Lower leg skin (tissue), 4 donors: Measurements from ENCODE around the gene MROH9. TPM values are rescaled to one million over a fixed set of nuclear protein-coding genes. Genes with fewer than 3 reads are reported as not detected.

Experiments
- DNase-seq, 2 donors: peaks; one replicate each; pipeline ENCODE4 v3.0.0-alpha.2; 2019; ENCODE audit warnings: low spot score in 2 of 2
- H3K4me3 ChIP-seq: fragments of 200-600 bp; sonication (generic); 2 replicates; pipeline ENCODE4 v1.5.1; 2017; ENCODE audit warnings: mild to moderate bottlenecking, low read depth; ENCODE audit not compliant: poor library complexity, severe bottlenecking
- POLR2A ChIP-seq, 2 donors: fragments of 450-650 bp; IDR thresholded peaks; one replicate each; pipeline ENCODE4 v1.6.1; 2016 to 2017; ENCODE audit warnings: antibody characterized with exemption in 2 of 2, mild to moderate bottlenecking in 1 of 2, moderate library complexity in 1 of 2
- WGBS, 2 donors: methylation state at CpG; one replicate each; pipeline ENCODE4 v1.1.5; 2018; 5-methylcytosine and 5-hydroxymethylcytosine counted together
- intact Hi-C: fragments of 100-400 bp; cut with DNase I; formaldehyde crosslinking; loops from one replicate; pipeline ENCODE4 v1.15.0; 2023; ENCODE audit warnings: low total_unique reads
- total RNA-seq, 4 donors: library from RNA; depleted of rRNA; stranded (reverse); fragments of >200 nt; gene quantifications; one replicate each; pipeline ENCODE4 v1.1.0, GENCODE V29; 2016
- TF ChIP-seq, protein P1 (sequence below), 3 donors: fragments of 450-650 bp; IDR thresholded peaks; one replicate each; pipeline ENCODE4 v1.5.1; 2016; ENCODE audit warnings: antibody characterized with exemption in 3 of 3, mild to moderate bottlenecking in 3 of 3, moderate library complexity in 2 of 3

MROH9 gene
- total RNA-seq, 4 donors from 2014 or later = not detected

DNA sequence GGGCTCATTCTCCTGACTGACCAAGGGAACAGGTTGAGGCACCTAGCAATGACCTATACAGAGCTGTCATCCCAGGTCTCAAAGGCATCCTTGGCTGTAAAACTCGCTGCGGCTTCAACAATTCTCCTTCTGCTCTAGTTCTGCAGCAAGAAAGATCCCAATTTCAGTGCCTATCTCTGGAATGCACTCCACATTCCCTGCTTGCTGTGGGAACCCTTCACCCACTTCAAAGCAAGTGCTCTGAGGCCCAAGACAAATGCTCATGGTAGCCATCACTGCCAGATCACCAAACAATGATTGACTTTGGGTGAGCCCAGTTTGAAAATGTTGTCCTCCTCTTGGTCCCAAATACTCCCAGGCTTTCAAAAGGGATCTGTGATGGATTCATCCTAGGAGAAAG is 117.6 kb downstream of the MROH9 start:
- intact Hi-C loops = no loop called here
- no peak for DNase-seq
- TF ChIP-seq POLR2A (IDR thresholded peaks at IDR 0.05) = no peak
- TF ChIP-seq, protein P1, sequence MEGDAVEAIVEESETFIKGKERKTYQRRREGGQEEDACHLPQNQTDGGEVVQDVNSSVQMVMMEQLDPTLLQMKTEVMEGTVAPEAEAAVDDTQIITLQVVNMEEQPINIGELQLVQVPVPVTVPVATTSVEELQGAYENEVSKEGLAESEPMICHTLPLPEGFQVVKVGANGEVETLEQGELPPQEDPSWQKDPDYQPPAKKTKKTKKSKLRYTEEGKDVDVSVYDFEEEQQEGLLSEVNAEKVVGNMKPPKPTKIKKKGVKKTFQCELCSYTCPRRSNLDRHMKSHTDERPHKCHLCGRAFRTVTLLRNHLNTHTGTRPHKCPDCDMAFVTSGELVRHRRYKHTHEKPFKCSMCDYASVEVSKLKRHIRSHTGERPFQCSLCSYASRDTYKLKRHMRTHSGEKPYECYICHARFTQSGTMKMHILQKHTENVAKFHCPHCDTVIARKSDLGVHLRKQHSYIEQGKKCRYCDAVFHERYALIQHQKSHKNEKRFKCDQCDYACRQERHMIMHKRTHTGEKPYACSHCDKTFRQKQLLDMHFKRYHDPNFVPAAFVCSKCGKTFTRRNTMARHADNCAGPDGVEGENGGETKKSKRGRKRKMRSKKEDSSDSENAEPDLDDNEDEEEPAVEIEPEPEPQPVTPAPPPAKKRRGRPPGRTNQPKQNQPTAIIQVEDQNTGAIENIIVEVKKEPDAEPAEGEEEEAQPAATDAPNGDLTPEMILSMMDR (IDR thresholded peaks at IDR 0.05) = no peak
- no peak overlapping the region for H3K4me3 ChIP-seq
- 59 to 100% methylated on average over 2 of the region's 2 CpGs for WGBS, 2 donors

DNA sequence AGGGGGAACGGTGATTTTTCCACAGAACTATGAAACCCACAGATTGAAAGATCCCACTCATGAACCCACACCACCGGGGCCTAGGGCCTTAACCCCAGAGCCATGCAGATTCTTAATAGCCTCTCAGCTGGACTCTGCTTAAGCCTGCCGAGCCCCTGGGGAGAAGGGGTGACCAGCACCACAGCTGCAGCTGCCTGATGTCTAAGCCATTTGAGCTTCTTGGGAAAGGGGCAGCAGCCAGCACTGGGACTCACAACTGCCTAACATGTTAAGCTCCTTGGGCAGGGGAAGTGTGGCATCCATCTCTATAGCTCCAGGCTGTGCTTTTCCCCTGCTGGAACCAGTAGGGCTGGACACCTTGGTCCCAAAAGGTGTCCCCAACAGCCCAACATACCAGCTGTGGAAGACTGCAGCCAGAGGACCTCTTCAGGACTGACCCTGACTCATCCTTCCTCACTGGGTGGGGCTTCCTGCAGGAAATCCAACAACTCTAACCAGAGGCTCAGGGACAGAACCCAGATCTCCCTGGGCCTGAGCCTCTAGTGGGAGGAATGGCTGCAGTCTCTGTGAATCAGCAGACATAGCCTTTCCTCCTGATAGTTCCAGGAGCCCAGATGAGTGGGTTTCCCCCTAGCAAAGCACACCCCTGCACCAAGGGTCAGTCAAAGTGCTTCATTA is 120.8 kb downstream of the MROH9 start:
- DNase-seq = no peak
- intact Hi-C loops = no loop called here
- 82 to 86% methylated on average over 3 of the region's 3 CpGs for WGBS, 2 donors

DNA sequence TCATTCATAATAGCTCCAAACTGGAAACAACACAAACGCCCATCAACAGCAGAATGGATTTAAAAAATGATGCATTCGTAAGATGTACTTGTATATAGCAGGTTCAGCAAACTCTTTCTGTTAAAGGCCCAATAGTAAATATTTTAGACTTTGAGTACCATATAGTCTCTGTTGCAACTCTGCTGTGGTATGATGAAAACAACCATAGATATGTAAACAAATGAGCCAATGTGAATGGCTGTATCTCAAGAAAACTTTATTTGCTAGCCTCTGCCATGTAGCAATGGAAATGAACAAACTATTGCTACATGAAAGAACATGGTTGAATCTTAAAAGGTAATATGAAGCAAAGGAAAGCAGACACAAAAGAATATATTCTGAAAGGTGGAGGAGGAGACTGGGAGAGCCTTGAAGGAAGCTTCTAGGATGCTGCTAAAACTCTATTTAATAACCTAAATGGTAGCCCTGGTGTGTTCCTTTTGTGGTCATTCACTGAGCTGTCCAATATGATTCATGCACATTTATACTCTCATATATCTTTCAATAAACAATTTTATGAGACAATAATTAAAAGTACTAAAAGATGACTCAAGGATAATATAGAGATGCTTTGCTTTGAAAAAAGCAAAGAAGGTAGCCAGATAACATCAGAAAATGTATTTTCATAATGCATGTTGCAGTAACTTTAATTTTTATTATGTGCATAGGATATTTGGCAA is 126.2 kb downstream of the MROH9 start:
- H3K4me3 ChIP-seq = no peak overlapping the region
- intact Hi-C loops = no loop called here
- no peak for DNase-seq
- 77 to 86% methylated on average over 2 of the region's 2 CpGs for WGBS, 2 donors
- no peak for TF ChIP-seq POLR2A (IDR thresholded peaks at IDR 0.05)
- TF ChIP-seq, protein P1 (IDR thresholded peaks at IDR 0.05) = no peak

More for the DNA sequence above, 120.8 kb downstream of the MROH9 start:
- no peak overlapping the region for H3K4me3 ChIP-seq
- TF ChIP-seq, protein P1 (IDR thresholded peaks at IDR 0.05) = no peak
- no peak for TF ChIP-seq POLR2A (IDR thresholded peaks at IDR 0.05)

DNA sequence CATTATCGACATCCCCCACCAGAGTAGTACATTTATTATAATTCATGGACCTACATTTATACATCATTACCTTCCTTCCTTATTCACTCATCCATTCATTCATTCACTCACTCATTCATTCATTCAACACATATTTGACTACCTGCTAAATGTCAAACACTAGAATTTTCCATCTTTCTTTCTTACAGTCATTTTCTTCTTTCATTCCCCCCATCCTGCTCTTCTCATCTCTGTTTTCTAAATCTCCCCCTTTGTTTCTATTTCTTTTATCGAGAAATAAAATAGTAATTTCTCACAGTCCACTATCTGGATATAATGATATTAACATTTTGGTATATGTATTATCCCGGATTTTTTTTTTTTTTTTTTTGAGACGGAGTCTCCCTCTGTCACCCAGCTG is 127.6 kb downstream of the MROH9 start:
- TF ChIP-seq POLR2A (IDR thresholded peaks at IDR 0.05) = no peak
- TF ChIP-seq, protein P1 (IDR thresholded peaks at IDR 0.05) = no peak
- no peak for DNase-seq
- WGBS, 2 donors = 87 to 93% methylated on average over 4 of the region's 4 CpGs
- H3K4me3 ChIP-seq = no peak overlapping the region
- intact Hi-C loops = no loop called here

DNA sequence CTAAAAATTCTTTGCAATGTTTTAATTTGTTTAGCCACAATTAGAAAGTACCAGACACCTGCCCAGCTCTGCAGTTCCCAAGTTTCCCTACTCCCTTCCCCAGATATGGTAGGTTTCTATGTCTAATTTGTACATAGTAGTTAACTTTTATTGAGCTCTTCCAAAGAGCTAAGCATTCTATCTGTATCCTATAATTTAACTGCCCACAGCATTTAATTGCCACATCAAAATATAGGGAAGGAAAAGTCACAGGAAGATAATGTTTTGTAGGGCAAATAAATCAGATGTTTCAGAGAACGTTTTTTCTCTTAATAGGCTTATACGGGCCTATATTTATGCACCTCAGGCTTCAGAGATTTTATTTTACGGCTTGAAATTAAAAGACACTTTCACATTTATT is 139.7 kb downstream of the MROH9 start:
- no peak overlapping the region for H3K4me3 ChIP-seq
- TF ChIP-seq, protein P1 (IDR thresholded peaks at IDR 0.05) = no peak
- no peak for TF ChIP-seq POLR2A (IDR thresholded peaks at IDR 0.05)
- intact Hi-C loops = no loop called here
- no peak for DNase-seq
- WGBS, 2 donors = 71 to 77% methylated on average over 3 of the region's 3 CpGs
